HG02571 (cell line): ENCODE results near the gene SFMBT2.

Experiments used
- ATAC-seq: cut with Tn5 transposase; IDR thresholded peaks from one replicate; pipeline ENCODE4 v1.9.1; 2021; ENCODE audit warnings: mild to moderate bottlenecking, moderate library complexity; ENCODE audit not compliant: unreplicated experiment

SFMBT2 gene

DNA sequence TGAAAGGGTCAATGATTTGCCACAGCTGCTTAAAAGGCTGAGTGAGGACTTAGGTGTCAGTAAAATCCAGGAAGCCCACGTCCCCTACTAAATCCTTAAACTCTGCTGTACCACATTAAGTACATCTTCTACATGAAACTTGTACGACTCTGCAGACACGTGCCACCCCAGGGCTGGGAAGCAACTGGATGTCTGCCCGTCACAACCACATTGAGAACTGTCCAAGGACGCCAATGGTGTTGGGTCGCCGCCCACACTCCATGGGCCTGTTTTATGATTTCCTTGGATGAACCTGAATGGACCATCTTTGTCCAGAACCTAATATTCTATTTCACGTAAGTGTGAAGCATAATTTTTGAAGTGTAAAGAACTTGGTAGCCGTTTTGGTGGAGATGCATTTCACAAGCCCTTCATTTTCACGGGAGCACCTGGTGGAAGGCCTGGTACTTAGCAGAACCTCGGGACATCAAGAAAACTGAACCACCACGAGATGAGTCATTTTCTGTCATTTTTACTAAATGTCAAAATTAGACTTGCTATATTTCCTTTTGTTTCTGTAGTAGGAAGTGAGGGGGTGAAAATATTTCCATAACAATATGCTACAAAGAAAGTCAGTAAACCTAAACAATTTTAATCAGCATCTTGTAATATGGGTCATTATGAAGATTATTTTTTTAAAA, 134.9 kb downstream of the SFMBT2 start:
- no peak for ATAC-seq

DNA sequence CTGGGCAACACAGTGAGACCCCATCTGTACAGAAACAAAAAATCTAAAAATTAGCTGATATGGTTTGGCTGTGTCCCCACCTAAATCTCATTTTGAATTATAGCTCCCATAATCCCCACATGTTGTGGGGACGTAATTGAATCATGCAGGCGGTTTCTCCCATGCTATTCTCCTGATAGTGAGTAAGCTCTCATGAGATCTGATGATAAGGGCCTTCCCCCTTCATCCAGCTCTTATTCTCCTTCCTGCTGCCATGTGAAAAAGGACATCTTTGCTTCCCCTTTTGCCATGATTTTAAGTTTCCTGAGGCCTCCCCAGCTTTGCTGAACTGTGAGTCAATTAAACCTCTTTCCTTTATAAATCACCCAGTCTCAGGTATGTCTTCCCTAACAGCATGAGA, 136.5 kb downstream of the SFMBT2 start:
- no peak for ATAC-seq

DNA sequence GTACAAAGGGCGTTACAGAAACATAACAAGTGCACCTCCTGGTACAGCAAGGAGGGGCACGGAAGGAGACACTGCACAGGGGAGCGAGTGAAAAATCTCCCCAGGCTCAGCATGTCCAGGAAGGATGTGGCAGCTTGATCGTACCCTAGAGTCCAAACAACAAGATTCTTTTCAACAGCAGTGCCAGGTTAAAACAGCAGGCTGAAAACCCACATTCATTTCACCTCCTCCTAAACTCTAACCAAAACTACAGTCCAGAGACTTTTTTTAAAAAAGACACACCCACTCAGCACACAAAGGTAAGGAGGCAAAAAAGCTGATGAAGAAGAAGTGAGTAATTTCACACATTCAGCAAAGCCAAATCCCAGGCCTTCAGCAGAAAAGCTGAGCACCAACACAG, 138.8 kb downstream of the SFMBT2 start:
- no peak for ATAC-seq

DNA sequence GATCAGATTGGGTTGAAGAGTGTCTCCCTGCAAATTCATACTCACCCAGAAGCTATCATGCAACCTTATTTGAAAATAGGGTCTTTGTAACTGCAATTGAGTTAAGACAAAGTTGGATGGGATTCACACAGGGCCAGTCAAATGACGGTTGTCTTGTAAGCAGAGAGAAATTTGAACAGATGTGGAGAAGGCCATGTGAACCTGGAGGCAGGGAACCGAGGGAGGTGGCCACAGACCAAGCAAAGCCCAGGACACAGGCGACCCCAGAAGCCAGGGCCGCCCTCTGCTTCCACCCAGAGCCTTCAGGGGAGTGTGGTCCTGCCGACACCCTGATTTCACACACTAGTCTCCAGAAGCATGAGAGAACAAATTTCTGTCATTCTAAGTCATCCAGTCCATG, 140.8 kb downstream of the SFMBT2 start:
- ATAC-seq: no peak

DNA sequence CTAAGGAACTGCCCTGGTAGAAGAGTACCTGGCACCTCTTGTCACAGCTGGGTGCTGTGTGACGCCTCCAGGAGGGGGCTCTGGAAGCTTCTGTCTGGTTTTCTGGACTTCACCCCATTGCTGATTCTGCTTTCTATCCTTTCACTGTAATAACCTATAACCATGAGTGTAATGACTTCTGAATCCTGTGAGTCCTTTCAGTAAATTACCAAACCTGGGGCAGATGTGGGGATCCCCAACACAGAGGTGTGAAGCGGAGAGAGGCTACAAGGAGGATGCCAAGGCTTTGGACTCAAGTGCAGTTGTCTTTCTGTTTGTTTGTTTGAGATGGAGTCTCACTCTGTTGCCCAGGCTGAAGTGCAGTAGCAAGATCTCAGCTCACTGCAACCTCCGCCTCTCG, 143.7 kb downstream of the SFMBT2 start:
- ATAC-seq: no peak

DNA sequence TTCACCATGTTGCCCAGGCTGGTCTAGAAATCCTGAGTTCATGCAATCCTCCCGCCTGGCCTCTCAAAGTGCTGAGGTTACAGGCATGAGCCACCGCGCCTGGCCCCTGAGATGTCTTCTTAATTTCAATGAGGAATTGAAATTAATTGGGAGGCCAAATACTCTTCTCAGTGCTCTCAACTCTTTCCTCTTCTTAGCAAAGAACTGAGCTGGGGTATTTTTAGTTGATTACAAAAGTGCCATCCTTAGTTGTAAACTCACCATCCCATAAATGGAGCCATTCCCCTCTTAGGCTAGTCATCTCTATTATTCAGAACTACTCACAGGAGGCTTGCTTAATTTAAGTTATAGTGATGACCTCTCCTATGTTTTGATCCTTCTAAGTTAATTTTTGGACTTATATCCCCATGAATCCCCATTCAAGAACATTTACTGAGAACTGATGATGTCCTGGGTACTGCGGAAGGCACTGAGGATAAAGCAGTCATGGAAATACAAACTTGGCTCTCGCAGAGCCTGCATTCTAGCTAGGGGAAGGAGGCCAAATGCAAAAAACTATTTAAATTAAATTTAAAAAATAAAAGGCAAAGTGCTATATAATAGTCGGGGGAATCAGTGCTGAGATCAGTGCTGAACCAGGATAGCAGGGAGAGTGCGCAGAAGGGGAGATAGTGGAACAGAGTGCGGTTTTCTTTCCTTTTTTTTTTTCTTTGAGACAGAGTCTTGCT, 145.3 kb downstream of the SFMBT2 start:
- ATAC-seq: no peak

GRCh38 chr10:7264313-7264756, 146.5 kb downstream of the SFMBT2 start:
- no peak for ATAC-seq

DNA sequence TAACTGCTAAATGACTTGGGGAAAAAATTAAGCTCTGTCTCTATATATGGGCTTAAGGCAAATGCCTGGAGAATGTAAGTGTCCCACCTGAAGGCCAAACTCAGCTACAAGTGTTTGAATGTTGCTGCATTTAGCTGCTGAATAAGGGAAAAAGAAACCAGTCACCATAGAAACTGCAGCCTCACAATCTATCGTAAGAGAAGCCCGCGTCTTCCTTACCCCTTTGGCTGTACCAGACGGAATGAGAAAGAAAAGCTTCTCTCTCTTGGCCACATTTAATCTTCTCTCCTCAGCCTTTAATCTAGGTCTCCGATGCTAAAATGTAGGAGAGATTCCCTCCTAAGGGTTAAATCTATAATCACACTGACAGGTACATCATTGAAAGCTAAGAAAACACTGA, 147.2 kb downstream of the SFMBT2 start:
- no peak for ATAC-seq

DNA sequence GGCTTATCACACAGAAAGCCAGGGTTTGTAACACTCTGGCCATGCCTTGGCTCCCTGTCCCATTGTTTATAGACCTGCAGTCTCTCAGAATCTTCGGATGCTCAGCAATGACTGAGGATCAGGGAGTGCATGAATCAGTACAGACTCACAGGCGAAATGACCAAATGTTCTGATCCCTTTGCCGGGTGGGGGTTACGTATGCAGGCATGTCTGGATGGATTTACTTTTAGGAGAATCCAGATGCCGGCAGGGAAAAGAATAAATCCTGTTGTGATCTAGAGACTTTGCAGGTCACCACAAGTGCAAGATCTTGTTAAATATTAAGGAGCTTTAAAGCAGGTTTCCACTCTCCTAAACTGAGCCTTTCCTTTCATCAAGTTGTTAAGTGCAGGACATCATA, 149.5 kb downstream of the SFMBT2 start:
- no peak for ATAC-seq

DNA sequence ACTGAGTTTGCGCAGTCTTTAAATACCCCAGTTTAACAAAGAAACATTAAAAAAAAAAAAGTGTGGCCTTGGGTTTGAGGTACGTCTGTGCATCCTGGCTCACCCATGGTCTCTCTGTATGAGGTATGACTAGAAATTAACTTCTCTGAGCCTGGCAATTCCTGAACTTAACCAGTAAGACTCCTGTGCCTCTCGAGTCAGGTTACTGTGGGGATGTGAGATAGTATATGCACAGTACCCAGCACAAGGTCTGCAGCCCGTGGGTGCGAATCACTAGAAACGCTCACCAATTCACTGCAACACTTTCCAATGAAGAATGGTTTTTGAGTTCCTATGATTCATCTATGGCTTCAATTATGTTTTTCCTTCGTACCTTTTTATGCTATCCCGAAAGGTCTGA, 149.9 kb downstream of the SFMBT2 start:
- ATAC-seq: no peak

GRCh38 chr10:7260412-7260900, 150.4 kb downstream of the SFMBT2 start:
- peak; percentile 43 for ATAC-seq

- no peak for ATAC-seq
These were observed 151.8 kb downstream of the SFMBT2 start for GRCh38 chr10:7258948-7259523.

DNA sequence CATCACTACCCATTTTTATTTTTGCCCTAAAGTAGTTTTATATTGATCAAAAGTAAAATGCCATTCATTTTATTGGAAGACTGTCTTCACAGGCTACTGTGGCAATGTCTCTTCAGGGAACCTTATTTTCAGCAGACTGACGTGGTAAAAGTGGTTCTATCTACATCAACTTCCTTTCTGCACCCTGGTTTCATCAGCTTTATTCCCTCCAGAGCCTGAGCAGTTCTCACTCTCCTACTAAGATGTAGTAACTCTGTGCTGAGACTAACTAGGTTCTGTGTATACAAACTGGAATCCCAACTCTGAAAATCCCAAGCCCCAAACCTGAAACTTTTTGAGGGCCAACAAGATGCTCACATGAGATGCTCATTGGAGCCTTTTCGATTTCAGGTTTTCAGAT, 155.3 kb downstream of the SFMBT2 start:
- ATAC-seq: no peak

- no peak for ATAC-seq
These were observed 159.0 kb downstream of the SFMBT2 start for GRCh38 chr10:7251696-7252465.

DNA sequence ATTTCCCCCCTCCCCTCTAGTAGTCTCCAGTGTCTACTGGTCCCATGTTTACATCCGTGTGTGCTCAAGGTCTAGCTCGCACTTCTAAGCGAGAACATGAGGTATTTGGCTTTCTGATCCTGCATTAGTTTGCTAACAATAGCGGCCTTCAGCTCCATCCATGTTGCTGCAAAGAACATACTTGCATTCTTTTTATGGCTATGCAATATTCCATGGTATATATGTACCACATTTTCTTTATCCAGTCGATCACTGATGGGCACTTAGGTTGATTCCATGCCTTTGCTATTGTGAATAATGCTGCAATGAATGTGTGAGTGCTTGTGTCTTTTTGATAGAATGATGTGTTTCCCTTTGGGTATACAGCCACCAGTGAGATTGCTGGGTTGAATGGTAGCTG, 160.6 kb downstream of the SFMBT2 start:
- ATAC-seq: no peak

DNA sequence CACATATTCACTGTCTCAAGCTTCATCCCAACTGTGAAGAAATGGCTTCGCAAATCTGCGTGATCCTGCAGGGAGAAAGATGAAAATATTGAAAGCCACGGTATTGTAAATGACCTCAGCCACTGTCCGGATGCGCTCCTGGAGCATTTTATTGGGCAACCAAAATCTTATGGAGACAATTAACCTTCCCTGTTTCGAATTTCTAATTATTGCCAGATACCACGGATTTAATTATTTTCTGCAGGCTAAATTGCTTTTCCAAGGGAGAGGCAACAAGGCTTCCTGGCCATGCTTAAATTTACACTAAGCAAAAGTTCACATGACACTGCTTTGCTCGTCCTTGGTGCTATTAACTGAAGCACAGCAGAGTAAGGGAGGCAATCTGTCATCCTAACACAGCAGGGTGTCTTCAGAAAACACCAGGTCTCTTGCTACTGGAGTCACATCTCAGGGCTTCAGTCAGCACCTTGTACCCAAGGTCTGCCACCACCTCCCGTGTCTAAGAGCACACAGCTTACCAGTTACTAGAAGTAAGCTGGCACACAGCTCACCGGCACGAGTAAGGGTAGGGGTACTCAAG, 162.2 kb downstream of the SFMBT2 start:
- ATAC-seq: no peak

GRCh38 chr10:7248148-7248547, 162.7 kb downstream of the SFMBT2 start:
- no peak for ATAC-seq

GRCh38 chr10:7245505-7245904, 165.3 kb downstream of the SFMBT2 start:
- ATAC-seq: no peak

DNA sequence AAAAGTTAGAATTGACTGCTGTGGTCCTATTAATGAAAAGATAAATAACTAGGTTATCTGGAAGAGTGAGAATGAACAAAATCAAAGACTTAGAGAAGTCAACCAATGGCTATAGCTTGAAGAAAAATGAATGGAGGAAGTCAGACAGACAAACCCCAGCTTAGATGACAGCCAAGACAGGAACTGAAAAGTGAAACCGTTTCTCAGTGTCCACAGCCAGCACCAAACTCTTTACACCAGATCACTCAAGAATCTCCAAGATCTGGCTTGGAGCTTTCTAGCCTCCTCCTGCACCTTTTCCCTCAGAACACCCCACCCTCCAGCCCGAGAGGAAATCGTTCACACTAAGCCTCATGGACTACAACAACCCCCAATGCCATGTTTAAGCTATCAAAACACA, 167.0 kb downstream of the SFMBT2 start:
- peak; percentile 67 for ATAC-seq

- no peak for ATAC-seq
These were observed 167.7 kb downstream of the SFMBT2 start for GRCh38 chr10:7243139-7243538.
